ENCODE measurements around the gene HERC4. TPM values are rescaled to one million over a fixed set of nuclear protein-coding genes. Genes with fewer than 3 reads are reported as not detected.

The HERC4 gene
- total RNA-seq, 1 donor from 2014 or later: 74.2 TPM

DNA sequence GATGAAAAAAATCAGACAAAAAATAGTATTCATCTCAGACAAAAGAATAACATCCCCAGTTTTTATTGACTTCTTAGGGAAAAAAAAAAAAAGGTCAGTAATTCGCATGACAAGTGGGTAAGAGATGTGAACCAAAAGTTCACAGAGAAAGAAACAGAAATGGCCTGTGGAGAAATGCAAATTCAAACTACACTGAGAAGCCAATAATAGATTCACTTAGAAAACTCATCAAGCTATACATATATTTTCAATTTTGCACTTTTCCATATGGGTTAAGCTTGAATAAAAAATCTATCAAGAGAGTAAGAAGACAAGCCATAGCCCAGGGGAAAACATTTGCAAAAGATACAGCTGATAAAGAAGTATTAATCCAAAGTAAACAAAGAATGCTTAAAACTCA, 28.0 kb downstream of the HERC4 start:
- no peaks in the 10 kb centered on the region for H3K27me3 ChIP-seq
- H4K20me1 ChIP-seq (ENCODE audit: low read depth): no peaks in the 10 kb centered on the region
- H2AFZ ChIP-seq (replicated peaks): no peak overlapping the region
- no peak overlapping the region for H3K27ac ChIP-seq
- peaks cover 6% of the 10 kb centered on the region for H3K4me1 Mint-ChIP-seq
- no peaks in the 10 kb centered on the region for H3K27me3 Mint-ChIP-seq (ENCODE audit: insufficient read depth, low read depth)
- peaks cover 6% of the 10 kb centered on the region for H3K4me1 ChIP-seq
- peaks cover 6% of the 10 kb centered on the region for H3K79me2 ChIP-seq (ENCODE audit: low read depth)
- peaks cover 7% of the 10 kb centered on the region for H3K36me3 Mint-ChIP-seq
- H3K27ac Mint-ChIP-seq: no peak overlapping the region
- TF ChIP-seq EZH2 (IDR thresholded peaks at IDR 0.05) (no peak), EZH2phosphoT487 (IDR thresholded peaks at IDR 0.05) (no peak)
- TF ChIP-seq, protein P1, sequence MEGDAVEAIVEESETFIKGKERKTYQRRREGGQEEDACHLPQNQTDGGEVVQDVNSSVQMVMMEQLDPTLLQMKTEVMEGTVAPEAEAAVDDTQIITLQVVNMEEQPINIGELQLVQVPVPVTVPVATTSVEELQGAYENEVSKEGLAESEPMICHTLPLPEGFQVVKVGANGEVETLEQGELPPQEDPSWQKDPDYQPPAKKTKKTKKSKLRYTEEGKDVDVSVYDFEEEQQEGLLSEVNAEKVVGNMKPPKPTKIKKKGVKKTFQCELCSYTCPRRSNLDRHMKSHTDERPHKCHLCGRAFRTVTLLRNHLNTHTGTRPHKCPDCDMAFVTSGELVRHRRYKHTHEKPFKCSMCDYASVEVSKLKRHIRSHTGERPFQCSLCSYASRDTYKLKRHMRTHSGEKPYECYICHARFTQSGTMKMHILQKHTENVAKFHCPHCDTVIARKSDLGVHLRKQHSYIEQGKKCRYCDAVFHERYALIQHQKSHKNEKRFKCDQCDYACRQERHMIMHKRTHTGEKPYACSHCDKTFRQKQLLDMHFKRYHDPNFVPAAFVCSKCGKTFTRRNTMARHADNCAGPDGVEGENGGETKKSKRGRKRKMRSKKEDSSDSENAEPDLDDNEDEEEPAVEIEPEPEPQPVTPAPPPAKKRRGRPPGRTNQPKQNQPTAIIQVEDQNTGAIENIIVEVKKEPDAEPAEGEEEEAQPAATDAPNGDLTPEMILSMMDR (IDR thresholded peaks at IDR 0.05): no peak
- H3K9me3 Mint-ChIP-seq: no peaks in the 10 kb centered on the region
- no peak overlapping the region for H3K9ac ChIP-seq
- no peak overlapping the region for H3K4me2 ChIP-seq
- no peak overlapping the region for H3K4me3 ChIP-seq
- H3K36me3 ChIP-seq: no peaks in the 10 kb centered on the region
- H3K9me3 ChIP-seq (ENCODE audit: low read depth): no peaks in the 10 kb centered on the region
- DNase-seq (ENCODE audit: low spot score): no peak
- H3K4me3 Mint-ChIP-seq: no peak overlapping the region
- H3F3A ChIP-seq (ENCODE audit: low read depth): no peaks in the 10 kb centered on the region

DNA sequence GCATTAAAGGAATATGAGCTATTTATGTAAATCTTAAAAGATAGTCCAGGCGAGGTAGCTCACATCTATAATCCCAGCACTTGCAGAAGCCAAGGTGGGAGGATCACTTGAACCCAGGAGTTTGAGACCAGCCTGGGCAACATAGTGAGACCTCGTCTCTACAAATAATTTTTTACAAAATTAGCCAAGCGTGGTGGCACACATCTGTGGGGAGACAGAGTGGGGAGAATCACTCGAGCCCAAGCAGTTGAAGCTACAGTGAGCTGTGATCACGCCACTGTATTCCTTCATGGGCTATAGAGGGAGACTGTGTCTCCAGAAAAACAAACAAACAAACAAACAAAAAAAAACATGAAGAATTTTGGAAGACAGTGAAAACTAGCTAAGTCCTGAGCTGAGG, 28.4 kb downstream of the HERC4 start:
- TF ChIP-seq, protein P1 (IDR thresholded peaks at IDR 0.05): no peak
- no peak for TF ChIP-seq EZH2phosphoT487 (IDR thresholded peaks at IDR 0.05)
- no peak for TF ChIP-seq EZH2 (IDR thresholded peaks at IDR 0.05)
- no peak for DNase-seq (ENCODE audit: low spot score)
- H3K27ac ChIP-seq: no peak overlapping the region
- no peak overlapping the region for H3K4me2 ChIP-seq
- no peaks in the 10 kb centered on the region for H3F3A ChIP-seq (ENCODE audit: low read depth)
- H3K27ac Mint-ChIP-seq: no peak overlapping the region
- no peak overlapping the region for H3K4me3 Mint-ChIP-seq
- H3K27me3 ChIP-seq: no peaks in the 10 kb centered on the region
- no peaks in the 10 kb centered on the region for H3K36me3 ChIP-seq
- H3K4me3 ChIP-seq: no peak overlapping the region
- H2AFZ ChIP-seq (replicated peaks): no peak overlapping the region
- H3K4me1 ChIP-seq: peaks cover 6% of the 10 kb centered on the region
- peaks cover 6% of the 10 kb centered on the region for H3K4me1 Mint-ChIP-seq
- H3K9me3 Mint-ChIP-seq: no peaks in the 10 kb centered on the region
- H3K9me3 ChIP-seq (ENCODE audit: low read depth): no peaks in the 10 kb centered on the region
- peaks cover 7% of the 10 kb centered on the region for H3K36me3 Mint-ChIP-seq
- no peaks in the 10 kb centered on the region for H4K20me1 ChIP-seq (ENCODE audit: low read depth)
- H3K9ac ChIP-seq: no peak overlapping the region
- H3K79me2 ChIP-seq (ENCODE audit: low read depth): peaks cover 6% of the 10 kb centered on the region
- peaks cover 2% of the 10 kb centered on the region for H3K27me3 Mint-ChIP-seq (ENCODE audit: insufficient read depth, low read depth)

DNA sequence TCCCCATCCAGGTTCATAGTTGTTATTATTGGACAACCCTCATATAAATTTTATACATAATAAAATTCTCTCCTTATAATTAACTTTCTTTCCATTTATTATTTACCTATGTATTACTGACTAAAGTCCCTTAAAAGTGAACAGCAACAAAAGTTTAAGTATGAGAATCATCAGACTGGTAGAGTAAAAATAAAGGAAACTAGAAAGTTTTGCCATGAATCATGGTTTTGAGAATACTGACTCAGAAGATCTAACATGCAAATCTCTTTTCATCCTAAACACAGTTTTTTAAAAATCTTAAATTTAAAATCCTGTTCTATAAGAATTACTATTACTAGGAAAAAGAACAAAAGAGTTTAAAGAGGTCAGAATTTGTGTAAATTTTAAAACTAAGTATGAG, 32.1 kb downstream of the HERC4 start:
- Histone ChIP-seq H3K9ac (no peak overlapping the region), H3K27me3 (no peaks in the 10 kb centered on the region), H3K4me1 (no peaks in the 10 kb centered on the region), H3K27ac (no peak overlapping the region), H3K9me3 (ENCODE audit: low read depth) (no peaks in the 10 kb centered on the region), H3K79me2 (ENCODE audit: low read depth) (no peaks in the 10 kb centered on the region), H3F3A (ENCODE audit: low read depth) (no peaks in the 10 kb centered on the region), H3K4me2 (no peak overlapping the region), H3K4me3 (no peak overlapping the region), H3K36me3 (no peaks in the 10 kb centered on the region), H2AFZ (replicated peaks) (no peak overlapping the region), H4K20me1 (ENCODE audit: low read depth) (no peaks in the 10 kb centered on the region)
- Mint-ChIP-seq H3K36me3 (peaks cover 7% of the 10 kb centered on the region), H3K9me3 (no peaks in the 10 kb centered on the region), H3K27me3 (ENCODE audit: insufficient read depth, low read depth) (peaks cover 2% of the 10 kb centered on the region), H3K4me1 (no peaks in the 10 kb centered on the region), H3K27ac (no peak overlapping the region), H3K4me3 (no peak overlapping the region)
- no peak for TF ChIP-seq EZH2 (IDR thresholded peaks at IDR 0.05)
- TF ChIP-seq EZH2phosphoT487 (IDR thresholded peaks at IDR 0.05): no peak
- TF ChIP-seq, protein P1 (IDR thresholded peaks at IDR 0.05): no peak
- no peak for DNase-seq (ENCODE audit: low spot score)

Data from neural progenitor cell (in vitro differentiated cells).